ENCODE data around the gene MR1.

DNA sequence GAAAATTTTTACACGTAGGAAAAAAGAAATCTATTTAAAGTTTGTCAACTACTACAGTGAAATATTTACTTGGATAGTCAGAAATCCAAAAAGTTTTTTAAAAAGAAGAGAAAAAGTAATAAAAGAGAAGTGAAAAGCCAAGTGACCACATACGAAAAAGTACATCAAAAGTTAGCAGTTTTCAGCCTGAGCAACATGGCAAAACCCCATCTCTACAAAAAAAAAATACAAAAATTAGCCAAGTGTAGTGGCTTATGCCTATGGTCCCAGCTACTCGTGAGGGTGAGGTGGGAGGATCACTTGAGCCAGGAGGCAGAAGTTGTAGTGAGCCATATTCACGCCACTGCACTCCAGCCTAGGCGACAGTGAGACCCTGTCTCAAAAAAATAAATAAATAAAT lies 5.2 kb upstream of the MR1 start:
- TF ChIP-seq ZNF184 (tag by site-specific recombination; IDR thresholded peaks at IDR 0.05) (no peak), ZNF324 (tag by site-specific recombination; IDR thresholded peaks at IDR 0.05) (no peak), ZNF24 (tag by site-specific recombination; IDR thresholded peaks at IDR 0.05) (no peak), ZNF354C (tag by site-specific recombination; IDR thresholded peaks at IDR 0.05; ENCODE audit: borderline replicate concordance, low read depth) (no peak), ZNF114 (tag by site-specific recombination; IDR thresholded peaks at IDR 0.05) (no peak), ZNF600 (tag by site-specific recombination; IDR thresholded peaks at IDR 0.05) (no peak), ZFP3 (tag by site-specific recombination; IDR thresholded peaks at IDR 0.05; ENCODE audit: low read depth) (no peak), ZBTB8A (tag by site-specific recombination; IDR thresholded peaks at IDR 0.05) (no peak), HOXA7 (CRISPR knock-in tag; IDR thresholded peaks at IDR 0.05; ENCODE audit: borderline replicate concordance) (no peak)
- TF ChIP-seq, protein P1, sequence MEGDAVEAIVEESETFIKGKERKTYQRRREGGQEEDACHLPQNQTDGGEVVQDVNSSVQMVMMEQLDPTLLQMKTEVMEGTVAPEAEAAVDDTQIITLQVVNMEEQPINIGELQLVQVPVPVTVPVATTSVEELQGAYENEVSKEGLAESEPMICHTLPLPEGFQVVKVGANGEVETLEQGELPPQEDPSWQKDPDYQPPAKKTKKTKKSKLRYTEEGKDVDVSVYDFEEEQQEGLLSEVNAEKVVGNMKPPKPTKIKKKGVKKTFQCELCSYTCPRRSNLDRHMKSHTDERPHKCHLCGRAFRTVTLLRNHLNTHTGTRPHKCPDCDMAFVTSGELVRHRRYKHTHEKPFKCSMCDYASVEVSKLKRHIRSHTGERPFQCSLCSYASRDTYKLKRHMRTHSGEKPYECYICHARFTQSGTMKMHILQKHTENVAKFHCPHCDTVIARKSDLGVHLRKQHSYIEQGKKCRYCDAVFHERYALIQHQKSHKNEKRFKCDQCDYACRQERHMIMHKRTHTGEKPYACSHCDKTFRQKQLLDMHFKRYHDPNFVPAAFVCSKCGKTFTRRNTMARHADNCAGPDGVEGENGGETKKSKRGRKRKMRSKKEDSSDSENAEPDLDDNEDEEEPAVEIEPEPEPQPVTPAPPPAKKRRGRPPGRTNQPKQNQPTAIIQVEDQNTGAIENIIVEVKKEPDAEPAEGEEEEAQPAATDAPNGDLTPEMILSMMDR (tag by site-specific recombination; IDR thresholded peaks at IDR 0.05) = no peak
- TF ChIP-seq, protein P2, sequence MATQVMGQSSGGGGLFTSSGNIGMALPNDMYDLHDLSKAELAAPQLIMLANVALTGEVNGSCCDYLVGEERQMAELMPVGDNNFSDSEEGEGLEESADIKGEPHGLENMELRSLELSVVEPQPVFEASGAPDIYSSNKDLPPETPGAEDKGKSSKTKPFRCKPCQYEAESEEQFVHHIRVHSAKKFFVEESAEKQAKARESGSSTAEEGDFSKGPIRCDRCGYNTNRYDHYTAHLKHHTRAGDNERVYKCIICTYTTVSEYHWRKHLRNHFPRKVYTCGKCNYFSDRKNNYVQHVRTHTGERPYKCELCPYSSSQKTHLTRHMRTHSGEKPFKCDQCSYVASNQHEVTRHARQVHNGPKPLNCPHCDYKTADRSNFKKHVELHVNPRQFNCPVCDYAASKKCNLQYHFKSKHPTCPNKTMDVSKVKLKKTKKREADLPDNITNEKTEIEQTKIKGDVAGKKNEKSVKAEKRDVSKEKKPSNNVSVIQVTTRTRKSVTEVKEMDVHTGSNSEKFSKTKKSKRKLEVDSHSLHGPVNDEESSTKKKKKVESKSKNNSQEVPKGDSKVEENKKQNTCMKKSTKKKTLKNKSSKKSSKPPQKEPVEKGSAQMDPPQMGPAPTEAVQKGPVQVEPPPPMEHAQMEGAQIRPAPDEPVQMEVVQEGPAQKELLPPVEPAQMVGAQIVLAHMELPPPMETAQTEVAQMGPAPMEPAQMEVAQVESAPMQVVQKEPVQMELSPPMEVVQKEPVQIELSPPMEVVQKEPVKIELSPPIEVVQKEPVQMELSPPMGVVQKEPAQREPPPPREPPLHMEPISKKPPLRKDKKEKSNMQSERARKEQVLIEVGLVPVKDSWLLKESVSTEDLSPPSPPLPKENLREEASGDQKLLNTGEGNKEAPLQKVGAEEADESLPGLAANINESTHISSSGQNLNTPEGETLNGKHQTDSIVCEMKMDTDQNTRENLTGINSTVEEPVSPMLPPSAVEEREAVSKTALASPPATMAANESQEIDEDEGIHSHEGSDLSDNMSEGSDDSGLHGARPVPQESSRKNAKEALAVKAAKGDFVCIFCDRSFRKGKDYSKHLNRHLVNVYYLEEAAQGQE (tag by site-specific recombination; IDR thresholded peaks at IDR 0.05) = no peak
- TF ChIP-seq, protein P3, sequence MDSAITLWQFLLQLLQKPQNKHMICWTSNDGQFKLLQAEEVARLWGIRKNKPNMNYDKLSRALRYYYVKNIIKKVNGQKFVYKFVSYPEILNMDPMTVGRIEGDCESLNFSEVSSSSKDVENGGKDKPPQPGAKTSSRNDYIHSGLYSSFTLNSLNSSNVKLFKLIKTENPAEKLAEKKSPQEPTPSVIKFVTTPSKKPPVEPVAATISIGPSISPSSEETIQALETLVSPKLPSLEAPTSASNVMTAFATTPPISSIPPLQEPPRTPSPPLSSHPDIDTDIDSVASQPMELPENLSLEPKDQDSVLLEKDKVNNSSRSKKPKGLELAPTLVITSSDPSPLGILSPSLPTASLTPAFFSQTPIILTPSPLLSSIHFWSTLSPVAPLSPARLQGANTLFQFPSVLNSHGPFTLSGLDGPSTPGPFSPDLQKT (IDR thresholded peaks at IDR 0.05; ENCODE audit: borderline replicate concordance, low read depth, low read length) = no peak

All from HEK293 (cell line).